CD4-positive, alpha-beta T cell treated with Interleukin-21 for 1 hour (primary cell): Measurements from ENCODE around the gene LOXHD1.

Experiments
- DNase-seq: peaks from one replicate; pipeline ENCODE4 v3.0.0-alpha.2; 2020

LOXHD1 gene

DNA sequence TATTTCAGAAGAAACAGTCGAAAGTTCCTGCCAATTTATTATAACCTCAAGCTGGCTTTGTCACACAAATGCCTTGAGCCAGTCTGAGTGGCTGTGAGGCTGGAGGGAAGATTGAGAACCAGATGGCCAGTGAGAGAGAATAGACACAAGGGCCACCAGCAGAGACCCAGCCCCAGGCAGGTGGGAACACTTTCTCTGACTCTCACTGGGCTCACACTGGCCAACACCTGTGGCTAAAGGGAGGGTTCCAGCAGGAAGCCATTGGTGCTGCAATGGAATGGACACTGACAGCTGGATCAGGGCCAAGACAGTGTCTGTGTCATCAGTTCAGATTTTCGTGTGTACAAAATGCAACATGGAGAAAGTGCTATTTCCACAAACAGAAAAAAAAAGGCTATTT, 29.9 kb downstream of the LOXHD1 start:
- DNase-seq: no peak

DNA sequence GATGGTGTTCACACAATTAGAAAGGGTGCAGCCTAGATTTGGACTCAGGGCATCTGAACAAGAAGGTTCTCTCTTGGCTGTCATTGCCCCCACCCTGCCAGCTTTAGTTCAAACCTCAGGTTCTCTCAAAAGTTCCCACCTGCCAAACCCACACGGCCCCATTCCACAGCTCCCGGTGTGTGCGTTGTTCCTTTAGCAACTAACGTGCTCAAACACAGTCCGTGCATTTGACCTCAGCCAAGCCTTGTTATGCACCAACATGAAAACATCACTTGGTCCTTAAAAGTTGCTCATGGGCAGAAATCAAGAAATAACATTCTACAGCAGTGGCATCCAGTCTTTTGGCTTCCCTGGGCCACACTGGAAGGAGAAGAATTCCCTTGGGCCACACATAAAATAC, 32.0 kb downstream of the LOXHD1 start:
- no peak for DNase-seq

DNA sequence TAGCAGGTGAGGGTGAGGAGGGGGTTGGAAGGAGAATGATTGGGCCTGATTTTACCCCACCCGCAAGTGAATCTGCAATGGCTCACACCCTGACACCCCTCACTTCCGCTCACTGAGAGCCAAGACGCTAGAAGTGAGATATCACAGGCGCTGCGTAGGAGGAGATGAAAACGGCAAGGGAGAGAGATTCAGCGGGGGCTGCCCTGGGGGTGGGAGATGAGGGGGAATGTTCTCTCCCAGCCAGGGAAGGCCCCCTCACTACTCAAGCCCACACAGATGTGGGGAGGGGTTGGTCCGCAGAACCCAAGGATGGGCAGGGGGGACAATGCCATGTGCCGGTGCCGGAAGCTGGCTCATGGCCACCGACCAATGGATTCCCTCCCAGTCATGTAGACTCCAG, 32.9 kb downstream of the LOXHD1 start:
- peak; percentile 14 for DNase-seq

DNA sequence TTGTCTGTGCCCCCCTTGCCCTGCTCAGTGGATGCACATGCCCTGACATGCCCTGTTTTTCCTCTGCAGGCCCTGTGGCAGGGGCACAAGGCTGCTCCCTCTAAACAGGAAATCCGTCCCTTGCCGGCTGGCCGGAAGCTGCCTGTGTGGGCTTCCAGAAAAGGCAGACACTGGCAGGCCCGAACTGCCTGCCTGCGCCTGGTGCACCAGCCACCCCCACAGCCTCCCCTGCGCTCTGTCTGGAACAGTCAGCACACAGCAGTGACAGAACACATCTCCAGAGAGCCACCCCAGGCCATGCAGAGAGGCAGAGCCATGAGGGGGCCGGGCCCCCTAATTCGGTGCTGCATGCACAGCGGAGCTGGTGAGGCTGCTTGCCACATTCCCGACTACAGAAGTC, 33.5 kb downstream of the LOXHD1 start:
- DNase-seq: peak; percentile 15

DNA sequence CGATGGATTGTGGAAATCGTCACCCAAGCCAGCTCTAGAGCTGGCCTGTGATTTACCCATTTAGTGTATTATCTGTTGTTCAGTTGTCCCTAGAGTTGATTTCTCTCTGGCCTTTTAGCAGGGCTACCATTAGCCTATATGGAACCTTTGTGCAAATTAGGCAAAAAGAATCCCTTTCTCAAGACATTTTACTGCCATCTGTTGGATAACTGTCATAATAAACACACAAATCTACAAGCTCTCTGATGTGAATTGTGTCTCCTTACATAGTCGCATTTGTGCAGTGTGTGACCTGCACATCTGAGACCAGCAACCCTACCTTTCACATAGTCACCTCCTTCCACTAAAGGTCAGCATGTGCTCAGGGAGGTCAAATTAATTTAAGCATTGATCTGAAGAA, 34.0 kb downstream of the LOXHD1 start:
- no peak for DNase-seq

DNA sequence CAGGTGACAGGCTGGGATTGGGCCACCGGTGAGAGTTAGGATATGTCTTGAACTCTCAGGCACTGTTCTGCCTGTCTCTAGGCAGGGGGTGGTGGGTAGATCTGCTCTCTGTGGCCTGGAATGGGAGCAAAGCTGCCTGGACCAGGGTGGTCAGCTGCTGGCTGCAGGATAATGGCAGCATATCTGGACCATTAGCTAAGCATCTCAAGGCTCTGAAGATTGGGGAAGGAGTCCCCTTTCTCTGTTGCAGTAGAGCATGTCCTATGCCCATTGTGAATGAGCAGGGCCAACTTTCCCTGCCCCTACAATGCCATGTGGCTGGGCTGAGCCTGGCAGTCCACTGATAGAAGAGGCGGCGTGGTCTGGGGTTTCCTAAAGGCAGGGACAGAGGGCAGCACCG, 34.6 kb downstream of the LOXHD1 start:
- no peak for DNase-seq

DNA sequence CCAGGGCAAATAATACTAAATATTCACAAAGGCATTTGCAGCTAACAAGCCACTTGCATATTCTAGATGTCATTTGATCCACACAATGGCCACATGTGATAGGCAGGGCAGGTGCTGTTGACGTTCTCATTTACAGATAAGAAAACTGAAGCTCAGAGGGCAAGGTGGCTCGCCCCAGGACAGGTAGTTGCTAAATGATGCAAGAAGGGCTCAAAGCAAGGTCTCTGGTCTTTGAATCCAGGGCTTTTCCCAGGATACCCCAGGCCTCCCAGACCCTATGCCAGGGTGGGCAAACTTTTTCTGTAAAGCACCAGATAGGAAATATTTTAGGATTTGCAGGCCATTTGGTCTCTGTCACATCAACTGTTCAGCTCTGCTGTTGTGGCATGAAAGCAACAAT, 35.1 kb downstream of the LOXHD1 start:
- no peak for DNase-seq

DNA sequence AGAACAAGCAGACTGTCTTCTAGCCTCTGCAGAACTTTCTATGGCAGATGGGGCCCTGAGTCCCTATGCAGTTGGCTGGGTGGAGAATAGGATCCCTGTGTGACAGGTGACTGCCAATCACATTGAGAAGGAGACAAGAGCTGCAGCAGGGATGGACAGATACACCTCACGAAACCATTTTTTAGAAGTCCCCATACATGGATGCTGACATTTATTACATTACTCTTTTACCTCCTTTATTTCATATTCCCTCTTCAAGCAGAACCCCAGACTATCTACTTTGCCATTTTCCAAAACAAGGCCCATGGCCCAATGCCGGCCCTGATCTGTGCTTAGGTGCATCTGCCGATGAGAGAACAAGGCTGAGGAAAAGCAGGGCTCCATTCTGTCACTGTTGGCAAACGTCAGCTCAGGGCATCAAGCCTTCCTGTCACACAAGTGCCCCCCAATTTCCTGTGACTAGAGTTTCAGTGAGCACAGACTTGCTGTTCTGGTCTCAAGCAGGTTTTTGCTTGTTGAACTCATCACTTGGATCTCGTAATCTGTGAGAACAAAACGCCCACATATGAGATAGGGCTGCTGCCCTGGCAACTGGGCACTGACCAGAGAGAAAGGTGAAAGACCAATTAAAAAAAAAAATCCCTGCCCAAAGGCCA, 35.8 kb downstream of the LOXHD1 start:
- no peak for DNase-seq

DNA sequence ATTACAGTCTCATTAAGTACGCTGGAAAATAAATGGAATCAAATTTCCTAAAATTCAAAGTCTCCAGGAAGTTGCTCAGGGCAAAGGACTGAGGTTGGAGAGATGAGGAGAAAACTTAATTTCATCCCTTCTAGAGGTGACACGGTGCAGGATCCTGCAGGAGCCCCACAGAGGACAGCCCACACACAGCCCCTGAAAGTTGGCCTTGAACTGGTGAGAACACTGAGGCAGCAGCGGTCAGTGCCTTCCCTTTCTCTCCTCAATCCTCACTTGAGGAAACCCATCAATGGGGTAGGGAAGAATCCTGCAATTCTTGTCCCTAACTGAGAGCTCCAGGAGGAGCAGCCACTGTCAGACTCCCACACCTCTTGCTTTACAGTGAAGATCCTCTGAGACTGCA, 37.5 kb downstream of the LOXHD1 start:
- no peak for DNase-seq

DNA sequence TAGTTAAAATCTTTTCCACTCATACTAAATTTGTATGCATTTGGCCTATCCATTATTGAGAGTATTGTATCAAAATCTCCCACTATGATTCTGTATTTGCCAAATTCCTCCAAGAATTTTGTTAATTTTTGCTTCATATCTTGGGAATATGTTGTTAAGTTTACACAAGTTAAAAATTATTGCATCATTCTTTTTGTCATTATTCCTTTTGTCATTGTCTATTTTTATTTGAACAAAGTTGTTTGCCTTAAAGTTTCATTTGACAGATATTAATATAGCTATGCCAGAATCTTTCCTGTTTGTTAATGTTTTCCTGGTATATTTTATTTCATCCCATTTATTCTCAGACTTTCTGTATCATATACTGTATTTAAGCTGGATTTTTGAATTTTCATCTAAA, 41.3 kb downstream of the LOXHD1 start:
- no peak for DNase-seq

DNA sequence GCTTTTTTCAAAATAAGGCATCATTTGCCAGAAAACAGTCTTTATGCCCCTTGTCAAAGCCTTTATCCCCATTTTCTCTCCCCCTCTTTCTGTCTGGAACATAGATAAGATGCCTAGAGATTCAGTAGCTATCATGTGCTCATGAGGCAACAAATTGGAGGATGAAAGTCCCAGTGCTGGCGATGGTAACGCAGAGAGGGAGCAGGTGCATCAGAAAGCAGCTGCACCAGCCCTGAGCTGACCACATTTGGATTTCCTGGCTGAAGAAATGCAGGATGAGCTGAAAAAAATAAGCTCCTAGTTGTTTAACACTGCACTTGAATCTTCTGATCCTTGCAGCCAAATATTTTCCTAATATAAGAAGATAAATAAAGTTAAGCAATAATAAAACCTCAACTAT, 48.0 kb downstream of the LOXHD1 start:
- no peak for DNase-seq

DNA sequence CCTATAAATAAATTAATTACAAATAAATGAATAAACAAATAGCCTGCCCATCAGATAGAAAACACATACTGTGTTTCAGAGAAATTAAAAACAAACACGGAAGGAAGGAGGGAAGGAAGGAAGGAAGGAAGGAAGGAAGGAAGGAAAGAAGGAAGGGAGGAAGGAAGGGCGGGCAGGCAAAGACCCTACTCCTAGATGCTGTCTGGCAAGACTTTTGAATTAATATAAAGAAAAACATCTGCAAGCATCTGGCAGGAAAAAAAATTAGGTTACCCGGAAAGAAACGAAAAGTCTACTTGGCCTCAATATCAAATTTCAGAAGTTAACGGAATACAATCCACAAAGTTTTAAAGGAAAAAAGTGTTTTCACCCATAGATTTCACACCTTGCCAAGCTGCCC, 49.1 kb downstream of the LOXHD1 start:
- no peak for DNase-seq

DNA sequence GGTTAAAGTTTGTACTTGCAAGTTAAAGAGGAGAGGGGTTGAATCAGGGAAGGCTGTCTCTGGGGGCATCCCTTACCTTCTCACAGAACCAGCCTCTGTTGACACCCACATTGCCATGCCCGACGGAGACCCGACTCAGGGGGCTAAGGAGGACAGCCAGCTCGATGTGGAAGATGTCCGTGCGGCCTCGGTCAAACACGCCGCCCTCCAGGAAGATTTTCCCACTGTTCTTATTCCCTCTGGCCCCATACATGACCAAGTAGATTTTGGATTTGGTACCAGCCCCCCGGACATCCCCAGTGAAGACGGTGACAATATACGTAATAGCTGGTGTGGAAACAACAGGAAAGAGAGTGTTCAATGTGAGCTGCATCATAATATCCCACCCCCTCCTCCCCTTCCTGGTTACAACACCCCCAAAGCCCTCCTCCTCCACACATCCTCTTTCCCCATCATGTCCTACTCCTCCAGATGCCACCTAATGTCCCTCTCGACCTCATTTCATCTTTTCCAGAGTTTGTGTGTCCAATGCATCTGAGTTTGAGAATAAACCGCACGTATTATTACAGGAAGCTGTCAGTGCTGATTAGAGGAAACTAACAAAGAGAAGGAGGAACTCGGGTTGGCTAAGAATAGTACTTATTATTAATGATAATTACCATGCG, 55.7 kb downstream of the LOXHD1 start:
- DNase-seq: no peak

DNA sequence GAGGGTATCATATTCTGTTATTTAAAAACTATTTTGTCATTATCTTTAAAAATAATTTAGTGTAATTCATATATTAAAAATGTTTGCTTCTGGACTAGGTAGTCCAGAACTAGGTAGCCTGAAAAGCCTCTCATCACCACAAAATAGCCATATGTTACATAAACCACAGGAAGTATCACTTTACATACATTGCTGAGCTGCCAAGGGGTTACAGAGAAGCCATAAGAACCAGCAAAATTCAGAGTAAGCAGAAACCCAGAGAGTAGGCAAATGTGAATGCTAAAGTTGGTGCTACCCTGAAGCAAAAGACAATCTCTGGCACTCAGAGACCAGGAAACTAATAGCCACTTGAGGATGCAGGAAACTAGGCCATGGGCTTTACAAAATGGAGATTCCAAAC, 60.9 kb downstream of the LOXHD1 start:
- no peak for DNase-seq

DNA sequence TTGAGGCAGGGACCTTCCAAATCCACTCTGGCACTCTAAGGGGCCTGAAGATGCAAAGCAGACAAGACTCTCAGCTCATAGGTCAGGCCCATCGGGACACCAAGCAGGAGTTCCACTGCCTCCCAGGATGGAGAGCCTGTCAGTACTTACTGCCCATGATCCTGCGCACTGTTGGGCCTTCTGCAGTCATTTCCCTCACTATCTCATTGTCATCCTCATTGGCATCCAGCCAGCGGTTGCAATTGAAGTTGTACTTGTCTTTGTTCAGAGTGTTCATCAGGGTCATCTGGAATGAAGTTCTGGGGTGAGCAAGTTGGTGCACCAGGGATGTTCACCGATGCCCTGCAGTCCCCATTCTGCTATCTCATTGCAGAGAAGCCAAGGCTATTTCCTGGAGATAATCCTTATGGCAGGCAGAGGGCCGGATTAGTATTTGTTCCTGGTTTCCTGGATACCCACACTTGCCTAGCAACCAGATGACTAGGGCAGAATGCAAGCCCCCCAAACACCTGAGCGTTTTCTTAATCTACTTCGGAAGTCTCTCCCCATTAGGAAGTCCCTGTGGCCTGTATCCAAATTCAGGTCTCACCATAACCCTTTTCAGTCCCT, 65.1 kb downstream of the LOXHD1 start:
- DNase-seq: no peak

DNA sequence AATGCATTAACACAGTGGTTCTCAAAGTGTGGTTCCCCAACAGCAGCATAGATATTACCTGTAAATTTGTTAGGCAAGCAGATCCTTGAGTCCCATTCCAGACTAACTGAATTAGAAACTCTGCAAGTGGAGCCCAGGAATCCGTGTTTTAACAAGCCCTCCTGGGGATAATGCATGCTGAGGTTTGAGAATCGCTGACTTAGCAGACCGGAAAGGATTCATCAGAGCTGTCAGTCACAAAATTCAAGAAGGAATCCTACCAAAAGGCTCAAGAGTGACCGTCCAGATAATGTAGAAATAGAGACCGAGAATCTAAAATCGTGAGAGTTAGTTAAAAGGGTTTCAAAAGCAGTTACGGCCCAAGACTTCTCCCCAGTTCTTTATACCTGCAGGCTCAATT, 66.9 kb downstream of the LOXHD1 start:
- DNase-seq: no peak

DNA sequence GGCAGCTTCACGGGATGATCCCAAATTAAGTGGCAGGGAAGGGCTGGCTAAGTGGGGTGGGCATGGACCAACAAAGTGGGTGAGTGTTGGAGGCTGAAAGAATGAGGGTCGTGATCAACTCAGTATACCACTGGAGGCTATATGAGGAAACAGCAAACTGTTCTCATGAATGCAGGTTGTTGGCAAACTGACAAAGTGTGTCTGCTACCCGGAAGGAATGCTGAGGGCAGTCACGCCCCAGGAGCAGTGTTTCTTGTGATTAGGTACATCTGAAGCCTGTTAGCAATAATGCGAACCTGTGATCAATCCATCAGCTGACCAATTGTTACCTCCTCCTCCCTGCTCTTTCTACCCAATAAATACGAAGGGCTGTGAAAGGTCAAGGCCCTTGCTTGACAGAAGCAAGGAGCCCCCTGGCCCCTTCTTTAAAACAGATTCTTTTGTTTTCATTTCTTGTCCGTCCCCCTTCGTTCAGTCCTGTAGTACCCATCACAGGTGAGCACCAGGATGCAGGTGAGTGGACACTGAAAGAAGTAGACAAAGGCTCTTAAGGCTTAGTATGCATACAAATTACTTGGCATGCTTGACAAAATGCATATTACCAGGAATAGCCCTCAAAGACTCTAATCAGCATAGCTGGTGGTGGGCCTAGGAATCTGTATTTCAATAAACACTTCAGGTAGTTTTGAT, 67.9 kb downstream of the LOXHD1 start:
- no peak for DNase-seq

DNA sequence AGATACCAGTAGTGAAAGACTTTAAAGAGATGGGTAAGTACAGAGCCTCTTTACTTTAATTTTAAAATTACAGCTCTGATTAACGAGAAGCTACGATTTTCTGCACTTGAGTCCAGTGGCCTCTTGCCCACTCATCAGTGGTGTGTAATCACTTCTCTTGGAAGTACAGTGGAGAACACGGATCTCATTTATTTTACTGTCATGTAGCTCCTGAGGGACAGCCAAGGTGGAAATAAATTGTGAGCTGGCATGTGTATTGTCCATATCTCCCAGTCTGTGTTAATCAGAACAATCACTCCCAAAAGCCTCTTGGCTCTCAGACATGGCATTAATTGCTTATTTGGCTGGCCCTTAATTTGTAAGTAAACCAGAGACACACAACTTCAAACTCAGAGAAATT, 69.4 kb downstream of the LOXHD1 start:
- DNase-seq: no peak

DNA sequence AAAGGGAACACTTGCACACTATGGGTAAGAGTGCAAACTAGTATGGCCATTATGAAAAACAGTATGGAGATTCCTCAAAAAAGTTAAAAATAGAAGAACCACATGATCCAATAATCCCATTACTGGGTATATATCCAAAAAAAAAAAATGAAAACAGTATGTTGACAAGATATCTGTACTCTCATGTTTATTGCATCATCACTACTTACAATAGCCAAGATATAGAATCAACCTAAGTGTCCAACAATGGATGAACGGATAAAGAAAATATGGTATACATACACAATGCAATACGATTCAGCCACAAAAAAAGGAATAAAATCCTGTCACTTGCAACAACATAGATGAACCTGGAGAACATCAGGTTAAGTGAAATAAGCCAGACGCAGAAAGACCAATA, 73.3 kb downstream of the LOXHD1 start:
- no peak for DNase-seq

DNA sequence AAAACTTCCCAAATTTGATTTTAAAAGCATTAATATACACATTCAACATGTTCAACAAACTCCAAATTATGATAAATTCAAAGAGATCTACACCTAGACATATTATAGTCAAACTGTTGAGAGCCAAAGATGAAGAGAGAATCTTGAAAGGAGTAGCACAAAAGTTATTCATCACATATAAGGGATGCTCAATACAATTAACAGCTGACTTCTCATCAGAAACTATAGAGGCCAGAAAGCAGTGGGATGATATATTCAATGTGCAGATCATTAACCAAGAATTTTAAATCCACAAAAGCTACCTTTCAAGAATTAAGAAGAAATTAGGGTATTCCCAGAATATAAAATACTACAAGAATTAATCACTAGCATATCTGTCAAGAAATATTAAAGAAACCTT, 75.4 kb downstream of the LOXHD1 start:
- no peak for DNase-seq

DNA sequence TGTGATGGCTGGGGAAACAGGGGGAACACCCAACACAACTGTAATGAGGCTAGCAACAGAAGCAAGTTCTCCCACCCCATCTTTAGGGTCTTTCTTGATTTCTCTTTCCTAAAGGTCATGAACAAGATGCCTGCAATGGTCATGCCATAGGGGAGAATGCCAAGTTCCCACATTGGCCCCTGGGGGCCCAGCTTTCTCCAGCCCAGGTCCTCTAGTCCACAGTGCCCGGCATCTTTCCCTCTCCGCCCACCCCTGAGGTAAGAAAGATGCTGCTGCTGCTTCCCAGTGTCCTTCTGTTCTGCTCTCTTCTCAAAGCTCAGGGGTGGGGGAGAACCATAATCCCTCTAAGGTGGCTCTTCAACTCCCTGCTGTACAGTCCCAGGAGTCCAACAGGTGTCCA, 78.0 kb downstream of the LOXHD1 start:
- DNase-seq: no peak

DNA sequence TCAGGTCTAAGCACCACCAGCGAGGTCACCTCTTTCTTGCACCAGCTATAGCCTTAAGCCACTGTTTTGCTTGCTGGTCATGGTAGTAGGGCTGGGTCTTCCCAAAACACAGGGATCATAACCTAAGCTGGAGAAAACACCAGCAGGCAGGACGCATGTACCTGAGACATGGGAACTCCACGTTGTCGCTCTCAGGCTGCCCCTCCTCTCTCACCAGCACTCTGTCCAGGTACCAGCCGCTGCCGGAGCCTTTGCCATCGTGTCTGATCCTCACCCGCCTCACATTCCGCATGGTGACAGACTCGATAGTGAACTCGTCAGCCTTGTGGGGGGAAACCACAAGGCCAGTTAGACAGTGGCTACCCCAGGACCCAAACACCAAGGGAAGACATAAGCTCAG, 79.5 kb downstream of the LOXHD1 start:
- DNase-seq: no peak

DNA sequence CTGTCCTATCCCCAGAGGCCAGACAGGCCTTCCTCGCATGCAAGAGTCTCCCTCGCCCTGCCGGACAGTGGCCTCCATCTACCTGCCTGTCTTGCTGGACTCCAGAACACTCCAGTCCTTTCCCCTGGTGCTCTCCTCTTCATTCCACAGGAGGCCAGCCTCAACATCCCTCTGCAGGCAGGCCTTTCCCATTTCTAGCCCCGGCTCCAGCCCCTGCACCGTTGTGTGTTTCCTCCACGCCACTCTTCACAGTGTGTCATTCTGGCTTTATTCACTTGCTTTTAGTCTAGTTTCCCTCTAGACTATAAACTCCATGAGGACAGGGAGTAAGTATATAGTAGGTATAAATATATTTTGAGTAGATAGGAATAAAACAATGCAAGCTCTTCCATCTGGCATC, 81.2 kb downstream of the LOXHD1 start:
- DNase-seq: no peak

DNA sequence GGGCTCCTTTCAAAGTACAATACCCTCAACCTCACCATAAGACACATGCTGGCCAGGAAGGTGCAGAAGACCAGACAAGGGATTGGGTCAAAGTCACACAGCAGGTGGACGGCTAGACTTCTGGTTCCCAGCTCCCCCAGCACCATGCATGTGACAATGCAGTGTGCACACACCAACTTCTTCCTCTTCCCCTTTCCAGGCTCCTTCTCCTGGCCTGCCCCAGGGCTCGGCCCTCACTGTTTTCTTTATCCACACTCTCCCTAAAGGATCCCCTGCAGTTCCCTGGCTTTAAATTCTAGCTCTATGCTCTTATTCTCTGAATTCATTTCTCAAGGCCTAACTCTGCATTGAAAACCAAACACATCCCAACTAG, 82.3 kb downstream of the LOXHD1 start:
- no peak for DNase-seq
